H1 (cell line): ENCODE data around the gene NAV2.

Source experiments
- CBX5 ChIP-seq: fragments of 300-800, 300-1000 bp; sonication (generic); IDR thresholded peaks from 2 replicates; pipeline ENCODE4 v1.7.1; 2016; ENCODE audit warnings: antibody characterized with exemption, low read length, low read depth
- CREB1 ChIP-seq: IDR thresholded peaks from 2 replicates; pipeline ENCODE4 v1.6.1; 2012; ENCODE audit warnings: inconsistent platforms
- CTCF ChIP-seq, 3 experiments: IDR thresholded peaks; 1 replicate in 2 of 3; 2 replicates in 1 of 3; pipeline versions ENCODE4 v1.5.1 to v1.6.1; 2011; ENCODE audit warnings: low read length in 3 of 3, mild to moderate bottlenecking in 3 of 3, inconsistent platforms in 2 of 3, low read depth in 1 of 3, moderate library complexity in 1 of 3; ENCODE audit not compliant: insufficient read depth in 1 of 3; ENCODE audit errors: control extremely low read depth in 1 of 3
- EGR1 ChIP-seq: IDR thresholded peaks from 2 replicates; pipeline ENCODE4 v1.6.1; 2011; ENCODE audit warnings: low read depth, low read length, borderline replicate concordance
- EZH2 ChIP-seq: fragments of 200-600 bp; sonication (generic); IDR thresholded peaks from 2 replicates; pipeline ENCODE4 v1.7.1; 2012; ENCODE audit warnings: low read depth, mild to moderate bottlenecking, moderate library complexity, low read length, inconsistent platforms; ENCODE audit not compliant: severe bottlenecking
- GABPA ChIP-seq: IDR thresholded peaks from 2 replicates; pipeline ENCODE4 v1.6.1; 2011; ENCODE audit warnings: mild to moderate bottlenecking, low read length, moderate library complexity, borderline replicate concordance; ENCODE audit not compliant: insufficient read depth
- JUN ChIP-seq: IDR thresholded peaks from 2 replicates; pipeline ENCODE4 v1.6.1; 2011; ENCODE audit warnings: low read depth, mild to moderate bottlenecking, improper control_type of control experiment, low read length
- JUND ChIP-seq: IDR thresholded peaks from 2 replicates; pipeline ENCODE4 v1.6.1; 2011; ENCODE audit warnings: mild to moderate bottlenecking, improper control_type of control experiment, low read length
- POLR2A ChIP-seq, 2 experiments: IDR thresholded peaks; 1 replicate in 1 of 2; 2 replicates in 1 of 2; pipeline ENCODE4 v1.6.1; 2011; ENCODE audit warnings: low read depth in 2 of 2, low read length in 2 of 2, mild to moderate bottlenecking in 2 of 2; ENCODE audit errors: control extremely low read depth in 1 of 2
- RFX5 ChIP-seq: IDR thresholded peaks from 2 replicates; pipeline ENCODE4 v1.6.1; 2011; ENCODE audit warnings: low read depth, low read length, improper control_type of control experiment, borderline replicate concordance
- RXRA ChIP-seq: IDR thresholded peaks from 2 replicates; pipeline ENCODE4 v1.6.1; 2011; ENCODE audit warnings: low read depth, mild to moderate bottlenecking, low read length, moderate library complexity; ENCODE audit not compliant: insufficient read depth
- SP4 ChIP-seq: IDR thresholded peaks from 2 replicates; pipeline ENCODE4 v1.6.1; 2012; ENCODE audit warnings: low read length, inconsistent platforms
- TCF12 ChIP-seq: IDR thresholded peaks from 2 replicates; pipeline ENCODE4 v1.6.1; 2011; ENCODE audit warnings: low read depth, mild to moderate bottlenecking, low read length
- YY1 ChIP-seq: IDR thresholded peaks from 2 replicates; pipeline ENCODE4 v1.6.1; 2011; ENCODE audit warnings: low read depth, mild to moderate bottlenecking, low read length

GRCh38 chr11:20033806-20034205, 321.2 kb downstream of the NAV2 start:
- TF ChIP-seq CREB1 (no peak), YY1 (no peak), EZH2 (no peak), POLR2A (IDR thresholded peaks at IDR 0.05; ENCODE audit: control extremely low read depth in 1 of 2, low read depth in 2 of 2, low read length in 2 of 2) (no peak), CTCF (IDR thresholded peaks at IDR 0.05; ENCODE audit: control extremely low read depth in 1 of 3, insufficient read depth in 1 of 3, low read depth in 1 of 3, low read length in 3 of 3) (no peak), EGR1 (no peak), RFX5 (no peak), JUND (no peak), GABPA (no peak), SP4 (no peak), RXRA (no peak), CBX5 (no peak), TCF12 (no peak), JUN (no peak)
